Tibial nerve (tissue), 4 donors: ENCODE measurements around the gene MYOM1. TPM values are rescaled to one million over a fixed set of nuclear protein-coding genes. Genes with fewer than 3 reads are reported as not detected.
A peak's percentile ranks its signal among the peaks of the same experiment; 100 is the strongest.

Source experiments
- DNase-seq, 2 donors: peaks; one replicate each; pipeline ENCODE4 v3.0.0-alpha.2; 2019; ENCODE audit warnings: low spot score in 2 of 2
- H3K27ac ChIP-seq, 4 donors: fragments of 200-600 bp; sonication (generic) in 3 of 4; one replicate each; pipeline ENCODE4 v1.5.1; 2017 to 2019; ENCODE audit warnings: mild to moderate bottlenecking in 1 of 4
- H3K27me3 ChIP-seq, 2 donors: fragments of 200-600 bp; sonication (generic) in 1 of 2; one replicate each; pipeline versions ENCODE4 v1.5.1 to v1.6.0; 2017 to 2019
- H3K36me3 ChIP-seq, 3 donors: fragments of 200-600 bp; sonication (generic); one replicate each; pipeline ENCODE4 v1.5.1; 2018 to 2019
- H3K4me1 ChIP-seq, 4 donors: fragments of 200-600 bp; sonication (generic) in 3 of 4; one replicate each; pipeline ENCODE4 v1.5.1; 2017 to 2019
- H3K4me3 ChIP-seq, 4 donors: fragments of 200-600 bp; sonication (generic) in 3 of 4; one replicate each; pipeline ENCODE4 v1.5.1; 2017 to 2019; ENCODE audit warnings: mild to moderate bottlenecking in 1 of 4, moderate library complexity in 1 of 4
- H3K9me3 ChIP-seq, 4 donors: fragments of 200-600 bp; sonication (generic) in 3 of 4; one replicate each; pipeline ENCODE4 v1.5.1; 2017 to 2019
- EP300 ChIP-seq, 2 donors: sonication (generic); formaldehyde crosslinking; IDR thresholded peaks; one replicate each; pipeline ENCODE4 v1.6.1; 2017; ENCODE audit warnings: antibody characterized with exemption in 2 of 2, mild to moderate bottlenecking in 1 of 2
- POLR2A ChIP-seq, 2 donors: fragments of 450-650 bp; IDR thresholded peaks; one replicate each; pipeline ENCODE4 v1.6.1; 2017; ENCODE audit warnings: antibody characterized with exemption in 2 of 2, mild to moderate bottlenecking in 2 of 2, moderate library complexity in 2 of 2
- WGBS, 2 donors: methylation state at CpG; one replicate each; pipeline ENCODE4 v1.1.5; 2018; 5-methylcytosine and 5-hydroxymethylcytosine counted together
- total RNA-seq, 4 donors: library from RNA; depleted of rRNA; stranded (reverse); fragments of >200 nt; gene quantifications; one replicate each; pipeline ENCODE4 v1.1.0, GENCODE V29; 2016
- TF ChIP-seq, protein P1 (sequence below), 5 experiments: fragments of 200-600 bp in 3 of 5; fragments of 450-650 bp in 2 of 5; sonication (generic) in 3 of 5; IDR thresholded peaks; one replicate each; pipeline ENCODE4 v1.5.1; 2016 to 2019; ENCODE audit warnings: antibody characterized with exemption in 5 of 5, mild to moderate bottlenecking in 3 of 5, moderate library complexity in 2 of 5

Gene MYOM1
- total RNA-seq, 4 donors from 2014 or later: 3.0 to 8.1 (median 5.6) TPM

DNA sequence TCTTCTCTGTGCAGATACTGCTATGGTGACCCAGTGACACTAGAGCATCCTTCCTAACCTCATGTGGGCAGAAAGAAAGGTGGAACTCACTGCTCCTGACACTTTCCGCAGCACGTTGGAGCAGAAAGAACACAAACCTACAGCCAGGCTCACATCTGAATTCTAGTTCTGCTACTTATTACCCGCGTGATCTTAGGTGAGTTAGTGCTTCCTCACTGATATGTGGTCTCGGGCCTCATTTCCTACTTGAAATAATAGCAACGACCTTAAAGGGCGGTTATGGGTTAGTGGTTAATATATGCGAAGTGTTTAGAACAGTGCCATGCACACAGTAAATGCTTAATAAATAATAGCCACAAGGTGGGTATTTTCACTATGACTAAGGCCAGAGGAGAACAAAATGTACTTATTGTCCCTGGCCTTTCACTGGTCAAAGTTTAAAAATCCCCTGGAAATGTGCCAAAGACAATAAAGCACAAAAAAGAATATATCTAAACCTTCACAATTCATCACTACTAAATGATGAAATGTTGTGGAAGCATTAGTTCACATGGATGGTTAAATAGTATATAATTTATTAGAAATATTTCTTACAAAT, 66.6 kb downstream of the MYOM1 start:
- Histone ChIP-seq H3K36me3 (no peaks in the 10 kb centered on the region), H3K27me3 (no peaks in the 10 kb centered on the region), H3K4me1 (peaks cover 0 to 32% (median 11%) of the 10 kb centered on the region in 4 donors), H3K4me3 (no peak overlapping the region), H3K9me3 (no peaks in the 10 kb centered on the region), H3K27ac (peak overlapping the region in 1 of 4 donors; percentile 48)
- 78 to 82% methylated on average over 8 of the region's 8 CpGs for WGBS, 2 donors
- DNase-seq: no peak
- no peak for TF ChIP-seq EP300 (IDR thresholded peaks at IDR 0.05)
- no peak for TF ChIP-seq POLR2A (IDR thresholded peaks at IDR 0.05)
- TF ChIP-seq, protein P1, sequence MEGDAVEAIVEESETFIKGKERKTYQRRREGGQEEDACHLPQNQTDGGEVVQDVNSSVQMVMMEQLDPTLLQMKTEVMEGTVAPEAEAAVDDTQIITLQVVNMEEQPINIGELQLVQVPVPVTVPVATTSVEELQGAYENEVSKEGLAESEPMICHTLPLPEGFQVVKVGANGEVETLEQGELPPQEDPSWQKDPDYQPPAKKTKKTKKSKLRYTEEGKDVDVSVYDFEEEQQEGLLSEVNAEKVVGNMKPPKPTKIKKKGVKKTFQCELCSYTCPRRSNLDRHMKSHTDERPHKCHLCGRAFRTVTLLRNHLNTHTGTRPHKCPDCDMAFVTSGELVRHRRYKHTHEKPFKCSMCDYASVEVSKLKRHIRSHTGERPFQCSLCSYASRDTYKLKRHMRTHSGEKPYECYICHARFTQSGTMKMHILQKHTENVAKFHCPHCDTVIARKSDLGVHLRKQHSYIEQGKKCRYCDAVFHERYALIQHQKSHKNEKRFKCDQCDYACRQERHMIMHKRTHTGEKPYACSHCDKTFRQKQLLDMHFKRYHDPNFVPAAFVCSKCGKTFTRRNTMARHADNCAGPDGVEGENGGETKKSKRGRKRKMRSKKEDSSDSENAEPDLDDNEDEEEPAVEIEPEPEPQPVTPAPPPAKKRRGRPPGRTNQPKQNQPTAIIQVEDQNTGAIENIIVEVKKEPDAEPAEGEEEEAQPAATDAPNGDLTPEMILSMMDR (IDR thresholded peaks at IDR 0.05): no peak

DNA sequence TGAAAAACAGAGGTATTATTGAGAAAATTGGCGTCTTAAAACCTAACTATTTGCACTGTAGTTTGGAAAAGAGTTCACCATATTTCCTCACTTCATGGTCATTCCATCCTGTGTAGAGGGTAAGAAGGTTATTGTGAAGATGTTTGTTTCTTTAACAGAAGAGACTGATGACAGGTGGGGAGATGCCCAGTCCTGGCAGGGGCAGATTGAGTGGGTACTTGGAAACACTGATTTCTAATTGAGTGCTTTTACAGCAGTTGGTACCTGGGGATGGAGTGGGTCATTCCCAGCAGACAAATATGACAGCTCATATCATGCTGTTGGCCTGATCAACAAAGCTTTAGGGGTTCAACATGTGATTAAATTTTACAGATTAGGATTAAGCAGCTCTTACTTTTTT, 67.5 kb downstream of the MYOM1 start:
- TF ChIP-seq POLR2A (IDR thresholded peaks at IDR 0.05): no peak
- no peak for TF ChIP-seq EP300 (IDR thresholded peaks at IDR 0.05)
- TF ChIP-seq, protein P1 (IDR thresholded peaks at IDR 0.05): no peak
- Histone ChIP-seq H3K4me3 (no peak overlapping the region), H3K36me3 (no peaks in the 10 kb centered on the region), H3K27ac (no peak overlapping the region), H3K4me1 (peaks cover 0 to 32% (median 11%) of the 10 kb centered on the region in 4 donors), H3K9me3 (no peaks in the 10 kb centered on the region), H3K27me3 (no peaks in the 10 kb centered on the region)
- 94 to 95% methylated on average over 1 of the region's 1 CpG for WGBS, 2 donors
- no peak for DNase-seq

DNA sequence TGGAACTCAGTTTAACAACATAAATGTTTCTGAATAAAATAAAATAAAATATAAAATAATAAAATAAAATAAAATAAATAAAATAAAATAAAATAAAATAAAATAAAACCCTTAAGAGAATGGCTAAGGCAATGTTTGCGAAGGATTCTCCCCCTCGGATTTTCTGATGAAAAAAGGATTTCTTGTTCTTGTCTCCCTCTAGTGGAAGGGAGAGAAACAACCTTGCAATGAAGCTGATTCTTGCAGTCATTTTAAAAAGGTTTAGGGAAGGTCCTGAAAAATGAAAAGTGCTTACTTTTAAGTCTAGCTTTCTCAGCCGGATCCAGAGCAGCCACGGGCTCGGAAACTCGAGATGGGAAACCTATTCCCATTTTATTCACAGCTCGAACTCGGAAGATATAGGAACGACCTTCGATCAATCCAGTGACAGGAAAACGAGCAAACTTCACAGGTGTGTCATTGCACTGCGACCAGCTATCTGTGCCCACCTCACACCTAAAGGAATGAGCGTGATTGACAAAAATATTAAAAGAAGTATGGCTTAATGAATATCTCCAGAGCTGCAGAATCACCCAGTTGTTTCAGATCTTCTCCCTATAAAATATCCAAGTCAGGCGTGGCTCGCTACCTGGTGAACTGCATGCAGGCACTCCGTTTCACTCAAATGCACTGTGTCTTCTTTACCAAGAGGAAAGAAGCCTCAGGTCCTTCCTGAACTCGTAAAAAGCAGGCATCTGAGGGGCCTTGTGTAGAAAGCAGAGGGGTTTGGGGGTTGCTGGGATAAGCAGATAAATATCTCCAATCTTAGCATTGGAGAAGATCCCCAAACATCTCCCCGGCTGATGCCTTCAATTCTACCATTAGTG, 68.1 kb downstream of the MYOM1 start:
- no peaks in the 10 kb centered on the region for H3K36me3 ChIP-seq
- no peaks in the 10 kb centered on the region for H3K9me3 ChIP-seq
- no peak for DNase-seq
- WGBS, 2 donors: 56 to 58% methylated on average over 18 of the region's 18 CpGs
- no peak for TF ChIP-seq POLR2A (IDR thresholded peaks at IDR 0.05)
- TF ChIP-seq, protein P1 (IDR thresholded peaks at IDR 0.05): peak; percentile 50 to 81 (median 77)
- no peak overlapping the region for H3K4me3 ChIP-seq
- H3K27ac ChIP-seq: no peak overlapping the region
- H3K27me3 ChIP-seq: no peaks in the 10 kb centered on the region
- peaks cover 0 to 28% (median 9%) of the 10 kb centered on the region in 4 donors for H3K4me1 ChIP-seq

DNA sequence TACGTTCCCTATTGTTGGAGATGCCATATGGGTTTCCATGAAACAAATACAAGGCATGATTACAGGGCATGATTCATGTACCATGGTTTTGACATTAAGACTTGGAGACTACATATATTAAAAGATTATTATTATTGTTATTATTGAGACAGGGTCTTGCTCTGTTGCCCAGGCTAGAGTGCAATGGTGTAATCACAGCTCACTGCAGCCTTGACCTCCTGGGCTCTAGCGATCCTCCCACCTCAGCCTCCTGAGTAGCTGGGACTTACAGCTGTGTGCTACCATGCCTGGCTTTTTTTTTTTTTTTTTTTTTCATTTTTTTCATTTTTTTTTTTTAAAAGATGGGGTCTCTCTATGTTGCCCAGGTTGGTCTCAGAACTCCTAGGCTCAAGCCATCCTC, 69.1 kb downstream of the MYOM1 start:
- Histone ChIP-seq H3K9me3 (no peaks in the 10 kb centered on the region), H3K4me3 (no peak overlapping the region), H3K4me1 (peaks cover 0 to 19% (median 2%) of the 10 kb centered on the region in 4 donors), H3K36me3 (no peaks in the 10 kb centered on the region), H3K27ac (no peak overlapping the region), H3K27me3 (no peaks in the 10 kb centered on the region)
- DNase-seq: no peak
- TF ChIP-seq, protein P1 (IDR thresholded peaks at IDR 0.05): no peak
- TF ChIP-seq EP300 (IDR thresholded peaks at IDR 0.05): no peak
- TF ChIP-seq POLR2A (IDR thresholded peaks at IDR 0.05): no peak
- 94 to 98% methylated on average over 2 of the region's 2 CpGs for WGBS, 2 donors

DNA sequence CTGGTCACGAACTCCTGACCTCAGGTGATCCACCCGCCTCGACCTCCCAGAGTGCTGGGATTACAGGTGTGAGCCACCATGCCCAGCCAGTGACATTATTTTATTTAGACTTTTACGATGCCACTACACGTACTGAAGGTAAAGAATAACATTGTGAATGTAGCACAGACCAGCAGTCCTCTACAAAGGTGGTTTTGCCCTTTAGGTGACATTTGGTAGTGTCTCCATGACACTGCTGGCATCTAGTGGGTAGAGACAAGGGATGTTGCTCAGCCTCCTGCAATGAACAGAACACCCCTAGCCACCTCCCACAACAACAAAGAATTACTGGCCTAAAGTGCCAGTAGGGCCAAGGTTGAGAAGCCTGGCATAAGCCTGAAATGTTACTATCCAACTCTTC, 69.5 kb downstream of the MYOM1 start:
- no peak for DNase-seq
- H3K9me3 ChIP-seq: no peaks in the 10 kb centered on the region
- no peaks in the 10 kb centered on the region for H3K27me3 ChIP-seq
- WGBS, 2 donors: 91 to 94% methylated on average over 5 of the region's 5 CpGs
- H3K36me3 ChIP-seq: no peaks in the 10 kb centered on the region
- H3K4me1 ChIP-seq: peaks cover 0 to 17% (median 2%) of the 10 kb centered on the region in 4 donors
- H3K4me3 ChIP-seq: no peak overlapping the region
- TF ChIP-seq POLR2A (IDR thresholded peaks at IDR 0.05) (no peak), EP300 (IDR thresholded peaks at IDR 0.05) (no peak)
- TF ChIP-seq, protein P1 (IDR thresholded peaks at IDR 0.05): no peak
- no peak overlapping the region for H3K27ac ChIP-seq
